Measurements from ENCODE around the gene HMHB1.

The HMHB1 gene

GRCh38 chr5:143771602-143772001, 40.4 kb upstream of the HMHB1 start:
- H3K4me3 ChIP-seq (ENCODE audit: low read length) = no peak overlapping the region
- TF ChIP-seq, protein P1, sequence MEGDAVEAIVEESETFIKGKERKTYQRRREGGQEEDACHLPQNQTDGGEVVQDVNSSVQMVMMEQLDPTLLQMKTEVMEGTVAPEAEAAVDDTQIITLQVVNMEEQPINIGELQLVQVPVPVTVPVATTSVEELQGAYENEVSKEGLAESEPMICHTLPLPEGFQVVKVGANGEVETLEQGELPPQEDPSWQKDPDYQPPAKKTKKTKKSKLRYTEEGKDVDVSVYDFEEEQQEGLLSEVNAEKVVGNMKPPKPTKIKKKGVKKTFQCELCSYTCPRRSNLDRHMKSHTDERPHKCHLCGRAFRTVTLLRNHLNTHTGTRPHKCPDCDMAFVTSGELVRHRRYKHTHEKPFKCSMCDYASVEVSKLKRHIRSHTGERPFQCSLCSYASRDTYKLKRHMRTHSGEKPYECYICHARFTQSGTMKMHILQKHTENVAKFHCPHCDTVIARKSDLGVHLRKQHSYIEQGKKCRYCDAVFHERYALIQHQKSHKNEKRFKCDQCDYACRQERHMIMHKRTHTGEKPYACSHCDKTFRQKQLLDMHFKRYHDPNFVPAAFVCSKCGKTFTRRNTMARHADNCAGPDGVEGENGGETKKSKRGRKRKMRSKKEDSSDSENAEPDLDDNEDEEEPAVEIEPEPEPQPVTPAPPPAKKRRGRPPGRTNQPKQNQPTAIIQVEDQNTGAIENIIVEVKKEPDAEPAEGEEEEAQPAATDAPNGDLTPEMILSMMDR (conservative IDR thresholded peaks at IDR 0.05; ENCODE audit: low read depth, low read length) = no peak
- DNase-seq (ENCODE audit: low read depth) = no peak

GRCh38 chr5:143772621-143773020, 39.3 kb upstream of the HMHB1 start:
- no peak overlapping the region for H3K4me3 ChIP-seq (ENCODE audit: low read length)
- TF ChIP-seq, protein P1 (conservative IDR thresholded peaks at IDR 0.05; ENCODE audit: low read depth, low read length) = no peak
- DNase-seq (ENCODE audit: low read depth) = no peak

DNA sequence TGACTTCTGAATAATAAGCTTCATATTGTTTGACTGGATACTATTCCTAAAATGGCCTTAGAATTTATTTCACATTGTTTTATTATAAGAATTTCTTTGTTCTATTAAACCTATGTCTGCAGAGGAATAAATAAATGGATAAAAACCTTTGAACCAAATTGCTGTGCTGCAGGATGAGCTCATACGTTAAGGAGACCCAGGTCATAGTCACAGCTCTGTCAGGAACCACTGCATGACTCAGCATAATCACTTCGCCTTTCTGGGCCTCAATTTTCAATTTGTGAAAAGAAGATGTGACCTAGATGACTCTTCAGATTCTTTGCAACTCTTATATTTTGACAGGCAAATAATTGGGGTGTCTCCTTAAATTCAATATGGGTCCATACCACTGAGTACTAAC, 36.7 kb upstream of the HMHB1 start:
- no peak for DNase-seq (ENCODE audit: low read depth)
- TF ChIP-seq, protein P1 (conservative IDR thresholded peaks at IDR 0.05; ENCODE audit: low read depth, low read length) = no peak
- H3K4me3 ChIP-seq (ENCODE audit: low read length) = no peak overlapping the region

GRCh38 chr5:143776951-143777350, 35.0 kb upstream of the HMHB1 start:
- DNase-seq (ENCODE audit: low read depth) = no peak
- TF ChIP-seq, protein P1 (conservative IDR thresholded peaks at IDR 0.05; ENCODE audit: low read depth, low read length) = no peak
- H3K4me3 ChIP-seq (ENCODE audit: low read length) = no peak overlapping the region

- H3K4me3 ChIP-seq (ENCODE audit: low read length) = no peak overlapping the region
- no peak for DNase-seq (ENCODE audit: low read depth)
- TF ChIP-seq, protein P1 (conservative IDR thresholded peaks at IDR 0.05; ENCODE audit: low read depth, low read length) = no peak
Measured at GRCh38 chr5:143779506-143779905, 32.5 kb upstream of the HMHB1 start.

- no peak overlapping the region for H3K4me3 ChIP-seq (ENCODE audit: low read length)
- TF ChIP-seq, protein P1 (conservative IDR thresholded peaks at IDR 0.05; ENCODE audit: low read depth, low read length) = no peak
- no peak for DNase-seq (ENCODE audit: low read depth)
Measured at GRCh38 chr5:143781993-143782520, 29.9 kb upstream of the HMHB1 start.

DNA sequence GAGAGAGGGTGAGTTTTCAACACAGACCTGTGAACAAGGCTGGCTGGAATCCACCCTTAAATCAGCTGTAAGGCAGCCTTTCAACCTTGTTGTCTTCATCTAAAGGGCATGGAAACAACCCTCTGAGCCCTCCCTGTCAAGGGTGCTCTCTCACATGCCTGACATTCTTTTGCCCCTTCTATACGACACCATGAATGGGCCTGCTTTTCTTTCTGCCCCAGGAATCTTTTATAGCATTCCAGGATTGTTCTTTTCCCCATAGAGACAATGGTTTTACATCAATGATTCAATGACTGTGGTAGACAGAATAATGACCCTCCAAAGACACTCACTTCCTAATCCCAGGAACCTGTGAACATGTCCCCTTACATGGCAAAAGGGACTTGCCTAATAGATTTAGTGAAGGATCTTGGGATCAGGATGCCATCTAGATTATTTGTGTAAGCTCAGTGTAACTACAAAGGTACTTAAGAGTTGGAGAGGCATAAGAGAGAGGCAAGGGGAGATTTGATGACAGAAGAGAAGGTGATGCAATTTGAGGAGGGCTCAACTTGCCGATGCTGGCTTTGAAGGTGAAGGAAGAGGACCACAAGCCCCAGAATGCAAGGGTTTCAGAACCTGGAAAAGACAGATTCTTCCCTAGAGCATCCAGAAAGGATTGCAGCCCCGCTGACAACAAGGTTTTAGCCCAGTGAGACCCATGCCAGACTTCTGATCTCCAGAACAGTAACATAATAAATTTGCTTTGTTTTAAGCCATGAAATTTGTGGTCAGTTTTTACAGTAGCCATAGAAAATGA, 29.2 kb upstream of the HMHB1 start:
- no peak overlapping the region for H3K4me3 ChIP-seq (ENCODE audit: low read length)
- TF ChIP-seq, protein P1 (conservative IDR thresholded peaks at IDR 0.05; ENCODE audit: low read depth, low read length) = no peak
- no peak for DNase-seq (ENCODE audit: low read depth)

All from retinal pigment epithelial cell (primary cell).